ENCODE data around the gene GABARAP.

- TF ChIP-seq YY1 (IDR thresholded peaks at IDR 0.05; ENCODE audit: low read depth): no peak
- peak; percentile 56; the same call in 1 of the 2 replicates for TF ChIP-seq ZBTB7A (IDR thresholded peaks at IDR 0.05; ENCODE audit: low read depth)
- no peak for TF ChIP-seq EP300 (IDR thresholded peaks at IDR 0.05; ENCODE audit: borderline replicate concordance)
- no peak for TF ChIP-seq FOXM1 (IDR thresholded peaks at IDR 0.05; ENCODE audit: borderline replicate concordance, low read depth)
- no peak for TF ChIP-seq REST (IDR thresholded peaks at IDR 0.05; ENCODE audit: low read depth)
- TF ChIP-seq RAD21 (IDR thresholded peaks at IDR 0.05; ENCODE audit: low read depth): no peak
- TF ChIP-seq TAF1 (IDR thresholded peaks at IDR 0.05; ENCODE audit: low read depth): peak; percentile 46
- TF ChIP-seq MAX (IDR thresholded peaks at IDR 0.05): 0 out of 2 replicates have a peak, but pooled peaks have one; percentile 39
Measured at GRCh38 chr17:7260651-7261378, 18.6 kb upstream of the GABARAP start.

Data from Ishikawa (cell line).